ENCODE results near the gene CLMP.

DNA sequence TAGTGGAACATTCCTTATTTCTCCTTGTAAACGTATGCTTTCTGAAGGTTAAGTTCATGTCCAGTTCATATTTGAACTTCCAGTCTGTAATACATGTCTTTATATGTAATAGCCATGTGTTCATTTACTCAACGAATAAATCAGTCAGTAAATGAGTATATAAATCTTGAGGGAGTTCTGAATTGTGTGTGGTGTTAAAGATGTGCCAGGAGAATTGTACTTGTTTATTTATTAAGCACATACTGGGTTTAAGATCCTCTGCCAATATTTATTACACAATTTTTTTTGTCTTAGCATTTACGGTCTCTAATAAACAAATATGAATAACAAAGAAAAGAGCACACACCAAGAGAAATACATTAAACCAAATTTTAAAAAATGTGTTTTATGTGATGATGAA lies 26.5 kb upstream of the CLMP start:
- TF ChIP-seq, protein P1, sequence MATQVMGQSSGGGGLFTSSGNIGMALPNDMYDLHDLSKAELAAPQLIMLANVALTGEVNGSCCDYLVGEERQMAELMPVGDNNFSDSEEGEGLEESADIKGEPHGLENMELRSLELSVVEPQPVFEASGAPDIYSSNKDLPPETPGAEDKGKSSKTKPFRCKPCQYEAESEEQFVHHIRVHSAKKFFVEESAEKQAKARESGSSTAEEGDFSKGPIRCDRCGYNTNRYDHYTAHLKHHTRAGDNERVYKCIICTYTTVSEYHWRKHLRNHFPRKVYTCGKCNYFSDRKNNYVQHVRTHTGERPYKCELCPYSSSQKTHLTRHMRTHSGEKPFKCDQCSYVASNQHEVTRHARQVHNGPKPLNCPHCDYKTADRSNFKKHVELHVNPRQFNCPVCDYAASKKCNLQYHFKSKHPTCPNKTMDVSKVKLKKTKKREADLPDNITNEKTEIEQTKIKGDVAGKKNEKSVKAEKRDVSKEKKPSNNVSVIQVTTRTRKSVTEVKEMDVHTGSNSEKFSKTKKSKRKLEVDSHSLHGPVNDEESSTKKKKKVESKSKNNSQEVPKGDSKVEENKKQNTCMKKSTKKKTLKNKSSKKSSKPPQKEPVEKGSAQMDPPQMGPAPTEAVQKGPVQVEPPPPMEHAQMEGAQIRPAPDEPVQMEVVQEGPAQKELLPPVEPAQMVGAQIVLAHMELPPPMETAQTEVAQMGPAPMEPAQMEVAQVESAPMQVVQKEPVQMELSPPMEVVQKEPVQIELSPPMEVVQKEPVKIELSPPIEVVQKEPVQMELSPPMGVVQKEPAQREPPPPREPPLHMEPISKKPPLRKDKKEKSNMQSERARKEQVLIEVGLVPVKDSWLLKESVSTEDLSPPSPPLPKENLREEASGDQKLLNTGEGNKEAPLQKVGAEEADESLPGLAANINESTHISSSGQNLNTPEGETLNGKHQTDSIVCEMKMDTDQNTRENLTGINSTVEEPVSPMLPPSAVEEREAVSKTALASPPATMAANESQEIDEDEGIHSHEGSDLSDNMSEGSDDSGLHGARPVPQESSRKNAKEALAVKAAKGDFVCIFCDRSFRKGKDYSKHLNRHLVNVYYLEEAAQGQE (IDR thresholded peaks at IDR 0.05; ENCODE audit: insufficient read depth in 1 of 2, low read depth in 2 of 2, low read length in 2 of 2), result no peak
- no peak for TF ChIP-seq POLR2AphosphoS5 (IDR thresholded peaks at IDR 0.05; ENCODE audit: low read depth, low read length)
- no peak for TF ChIP-seq FOXP2 (optimal IDR thresholded peaks at IDR 0.05; ENCODE audit: borderline replicate concordance, extremely low read depth, extremely low read length, insufficient read depth)

Measured in PFSK-1 (cell line).